H54 (cell line): ENCODE data around the gene CPT1C.

Experiments
- DNase-seq: peaks from one replicate; pipeline ENCODE4 v3.0.0; 2011; ENCODE audit warnings: low spot score, mixed read lengths; ENCODE audit not compliant: insufficient read length
- FAIRE-seq: peaks from 3 replicates; lab custom pipeline; 2011; peaks lifted over from hg19 to GRCh38; lab: Jason Lieb, UNC
- POLR2A ChIP-seq: IDR thresholded peaks from 2 replicates; pipeline ENCODE4 v1.6.1; 2011; ENCODE audit warnings: low read depth, mild to moderate bottlenecking, low read length

The CPT1C gene

DNA sequence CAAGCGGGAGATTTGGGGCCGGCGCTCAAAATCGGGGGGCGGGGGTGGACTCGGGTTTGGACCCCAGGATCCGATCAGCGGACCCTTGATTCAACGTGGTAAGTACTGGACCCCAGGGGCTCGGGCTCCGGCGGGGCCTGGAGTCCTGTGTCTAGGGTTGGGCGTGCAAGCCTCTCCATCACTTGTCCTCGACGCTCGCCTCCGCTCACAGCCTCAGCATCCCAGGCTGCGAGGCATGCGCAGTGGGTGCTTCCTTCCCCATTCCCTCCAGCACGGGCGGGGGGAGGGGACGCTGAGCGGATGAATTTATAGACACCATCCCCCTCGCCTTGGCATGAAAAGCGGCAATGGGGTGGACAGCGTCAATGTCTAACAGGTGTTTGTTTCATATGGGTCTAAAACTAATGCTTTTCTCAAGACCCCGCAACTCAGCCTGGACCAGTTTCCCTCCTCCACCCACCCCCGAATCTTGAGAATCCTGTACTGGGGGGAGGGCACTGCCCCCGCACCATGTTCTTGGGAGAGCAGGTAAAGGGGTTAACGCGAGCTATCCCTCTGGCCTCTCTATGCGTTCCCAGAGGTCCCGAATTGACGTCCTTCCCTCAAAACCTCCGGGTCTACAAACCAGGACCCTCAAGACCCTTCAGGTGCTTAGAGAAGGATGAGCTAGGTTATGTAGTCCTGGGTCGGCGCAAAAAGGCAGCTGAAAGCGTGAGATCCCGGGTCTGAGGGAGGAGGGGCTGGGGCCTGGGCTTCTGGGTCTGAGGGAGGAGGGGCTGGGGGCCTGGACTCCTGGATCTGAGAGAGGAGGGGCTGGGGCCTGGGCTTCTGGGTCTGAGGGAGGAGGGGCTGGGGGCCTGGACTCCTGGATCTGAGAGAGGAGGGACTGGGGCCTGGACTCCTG, 579 bp downstream of the CPT1C start:
- FAIRE-seq (no peak), DNase-seq (peak; percentile 74)
- peak; percentile 25; the same call in 1 of the 2 replicates for TF ChIP-seq POLR2A

DNA sequence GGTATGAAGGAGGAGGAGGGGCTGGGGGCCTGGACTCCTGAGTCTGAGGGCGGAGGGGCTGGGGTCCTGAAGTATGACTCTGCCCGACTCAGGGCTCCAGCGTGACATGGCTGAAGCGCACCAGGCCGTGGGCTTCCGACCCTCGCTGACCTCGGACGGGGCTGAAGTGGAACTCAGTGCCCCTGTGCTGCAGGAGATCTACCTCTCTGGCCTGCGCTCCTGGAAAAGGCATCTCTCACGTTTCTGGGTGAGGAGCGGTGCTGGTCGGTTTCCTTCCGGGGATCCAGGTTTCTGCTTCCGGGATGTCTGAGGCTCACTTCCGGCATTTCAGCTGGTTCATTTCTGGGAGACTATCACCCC, 1.2 kb downstream of the CPT1C start:
- DNase-seq (no peak), FAIRE-seq (no peak)
- no peak for TF ChIP-seq POLR2A

DNA sequence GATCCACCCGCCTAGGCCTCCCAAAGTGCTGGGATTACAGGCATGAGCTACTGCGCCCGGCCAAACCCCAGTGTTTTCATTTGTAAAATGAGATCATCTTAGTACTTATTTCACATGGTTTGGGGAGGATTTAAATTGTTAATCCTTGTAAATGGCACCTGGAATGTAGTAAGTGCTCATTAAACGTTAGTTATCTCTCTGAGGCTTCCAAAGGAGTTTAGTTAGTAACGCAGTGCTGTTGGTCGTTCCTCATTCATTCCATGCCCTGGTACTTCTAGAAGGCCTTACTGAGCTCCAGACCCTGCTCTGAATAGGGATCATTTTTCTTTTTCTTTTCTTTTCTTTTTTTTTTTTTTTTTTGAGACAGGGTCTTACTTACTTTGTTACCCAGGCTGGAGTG, 5.2 kb downstream of the CPT1C start:
- DNase-seq: no peak
- no peak for TF ChIP-seq POLR2A
- FAIRE-seq: no peak

DNA sequence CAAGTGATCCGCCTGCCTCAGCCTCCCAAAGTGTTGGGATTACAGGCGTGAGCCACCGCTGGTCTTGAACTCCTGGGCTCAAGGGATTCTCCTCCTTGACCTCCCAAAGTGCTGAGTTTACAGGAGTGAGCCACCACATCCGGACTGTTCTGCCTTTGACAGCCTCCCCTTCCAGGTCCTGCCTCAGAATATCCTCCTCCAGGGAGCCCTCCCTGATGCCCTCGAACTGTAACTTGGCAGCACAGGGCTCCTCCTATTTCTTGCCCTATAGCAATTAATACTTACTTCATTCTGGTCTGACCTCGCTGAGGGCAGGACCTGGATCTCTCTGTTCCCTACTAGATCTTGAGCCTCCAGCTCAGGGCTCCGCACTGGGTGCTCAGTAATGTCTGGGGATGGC, 5.9 kb downstream of the CPT1C start:
- no peak for TF ChIP-seq POLR2A
- DNase-seq (no peak), FAIRE-seq (no peak)

DNA sequence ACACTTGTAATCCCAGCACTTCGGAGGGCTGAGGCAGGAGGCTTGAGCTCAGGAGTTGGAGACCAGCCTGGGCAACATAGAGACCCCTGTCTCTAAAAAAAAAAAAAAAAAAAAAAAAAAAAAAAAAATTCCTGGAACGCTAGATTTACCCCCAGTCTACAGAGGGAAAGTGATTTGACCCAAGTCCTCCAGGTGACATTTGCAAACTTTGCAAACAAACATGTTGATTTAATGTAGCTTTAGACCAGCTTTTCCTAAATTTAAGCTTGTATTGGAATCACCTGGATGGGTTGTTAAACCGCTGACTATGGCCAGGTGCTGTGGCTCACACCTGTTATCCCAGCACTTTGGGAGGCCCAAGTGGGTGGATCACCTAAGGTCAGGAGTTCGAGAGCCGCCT, 8.4 kb downstream of the CPT1C start:
- no peak for TF ChIP-seq POLR2A
- no peak for DNase-seq
- FAIRE-seq: no peak

DNA sequence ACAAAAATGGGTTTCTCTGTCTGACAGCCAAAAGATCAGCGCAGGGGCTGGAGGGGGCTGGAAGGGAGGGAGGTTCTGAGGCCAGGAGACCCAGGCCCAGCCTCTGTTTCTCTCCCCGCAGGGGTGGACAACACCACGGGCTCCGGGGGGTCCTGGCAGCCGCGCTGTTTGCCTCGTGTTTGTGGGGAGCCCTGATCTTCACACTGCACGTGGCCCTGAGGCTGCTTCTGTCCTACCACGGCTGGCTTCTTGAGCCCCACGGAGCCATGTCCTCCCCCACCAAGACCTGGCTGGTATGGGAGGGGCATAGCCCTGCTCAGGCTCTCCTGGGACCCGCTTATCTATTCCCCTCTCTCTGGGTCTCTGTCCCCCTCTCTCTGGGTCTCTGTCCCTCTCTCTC, 9.6 kb downstream of the CPT1C start:
- TF ChIP-seq POLR2A: no peak
- no peak for FAIRE-seq
- DNase-seq: no peak

DNA sequence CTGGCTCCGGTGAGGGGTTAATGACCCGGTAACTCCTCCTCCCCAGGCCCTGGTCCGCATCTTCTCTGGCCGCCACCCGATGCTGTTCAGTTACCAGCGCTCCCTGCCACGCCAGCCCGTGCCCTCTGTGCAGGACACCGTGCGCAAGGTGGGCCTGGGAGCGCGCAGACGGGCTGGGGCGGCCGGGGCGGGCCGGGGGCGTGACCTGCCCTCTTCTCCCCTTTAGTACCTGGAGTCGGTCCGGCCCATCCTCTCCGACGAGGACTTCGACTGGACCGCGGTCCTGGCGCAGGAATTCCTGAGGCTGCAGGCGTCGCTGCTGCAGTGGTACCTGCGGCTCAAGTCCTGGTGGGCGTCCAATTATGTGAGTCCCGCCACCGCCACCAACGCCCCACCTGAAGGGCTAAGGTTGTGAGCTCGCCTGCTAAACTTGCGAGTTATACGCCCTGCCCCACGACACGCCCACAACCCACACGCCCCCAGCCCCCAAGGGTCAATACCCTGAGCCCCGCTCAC, 10.4 kb downstream of the CPT1C start:
- TF ChIP-seq POLR2A: no peak
- DNase-seq (no peak), FAIRE-seq (no peak)

DNA sequence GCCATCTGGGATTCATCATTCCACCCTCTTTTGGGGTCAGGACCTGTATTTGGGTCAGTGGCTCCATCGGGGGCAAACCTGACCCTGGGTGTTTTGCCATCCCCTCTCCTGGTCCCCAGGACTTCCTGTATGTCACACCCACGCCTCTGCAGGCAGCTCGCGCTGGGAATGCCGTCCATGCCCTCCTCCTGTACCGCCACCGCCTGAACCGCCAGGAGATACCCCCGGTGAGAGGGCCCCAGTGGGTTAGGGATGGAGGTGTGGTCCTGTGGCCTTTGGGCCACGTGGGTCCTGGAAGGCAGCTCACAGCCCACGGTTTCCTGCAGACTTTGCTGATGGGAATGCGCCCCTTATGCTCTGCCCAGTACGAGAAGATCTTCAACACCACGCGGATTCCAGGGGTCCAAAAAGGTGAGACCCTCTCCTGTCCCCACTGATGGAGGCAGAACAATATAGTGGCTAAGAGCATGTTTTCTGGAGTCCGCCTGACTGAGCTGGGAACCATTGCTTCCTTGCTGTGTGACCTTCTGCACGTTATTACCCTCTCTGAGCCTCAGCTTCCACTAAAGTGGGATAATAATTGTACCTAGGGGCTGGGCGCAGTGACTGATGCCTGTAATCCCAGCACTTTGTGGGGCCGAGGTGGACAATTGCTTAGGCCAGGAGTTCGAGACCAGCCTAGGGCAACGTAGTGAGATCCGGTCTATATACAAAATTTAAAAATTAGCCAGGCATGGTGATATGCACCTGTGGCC, 14.1 kb downstream of the CPT1C start:
- no peak for DNase-seq
- FAIRE-seq: no peak
- no peak for TF ChIP-seq POLR2A

DNA sequence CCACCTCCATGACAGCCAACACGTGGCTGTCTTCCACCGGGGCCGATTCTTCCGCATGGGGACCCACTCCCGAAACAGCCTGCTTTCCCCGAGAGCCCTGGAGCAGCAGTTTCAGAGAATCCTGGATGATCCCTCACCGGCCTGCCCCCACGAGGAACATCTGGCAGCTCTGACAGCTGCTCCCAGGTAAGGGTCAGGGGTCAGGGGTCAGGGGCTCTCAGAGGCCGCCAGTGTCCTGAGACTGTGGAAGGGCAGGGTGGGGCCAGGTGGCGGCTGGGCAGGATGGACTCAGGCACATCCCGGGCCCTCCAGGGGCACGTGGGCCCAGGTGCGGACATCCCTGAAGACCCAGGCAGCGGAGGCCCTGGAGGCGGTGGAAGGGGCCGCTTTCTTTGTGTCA, 15.0 kb downstream of the CPT1C start:
- no peak for TF ChIP-seq POLR2A
- no peak for DNase-seq
- no peak for FAIRE-seq

DNA sequence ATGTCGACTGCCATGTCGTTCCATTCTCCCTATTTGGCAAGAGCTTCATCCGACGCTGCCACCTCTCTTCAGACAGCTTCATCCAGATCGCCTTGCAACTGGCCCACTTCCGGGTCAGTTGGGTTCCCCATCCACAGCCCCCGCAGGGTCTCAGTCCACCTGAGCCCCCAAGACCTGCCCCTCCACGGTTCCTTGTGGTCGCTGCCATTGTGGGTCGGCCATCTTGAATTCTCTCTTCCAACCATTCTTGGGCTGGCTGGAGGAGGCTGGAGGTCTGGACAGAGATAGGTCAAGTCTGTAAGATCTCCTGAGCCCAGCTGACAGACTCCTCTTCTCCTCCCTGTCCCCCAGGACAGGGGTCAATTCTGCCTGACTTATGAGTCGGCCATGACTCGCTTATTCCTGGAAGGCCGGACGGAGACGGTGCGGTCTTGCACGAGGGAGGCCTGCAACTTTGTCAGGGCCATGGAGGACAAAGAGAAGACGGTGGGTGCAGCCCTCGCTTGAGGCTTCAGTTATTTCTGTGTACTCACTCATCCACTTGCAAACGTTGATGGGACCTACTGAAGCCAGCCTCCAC, 19.5 kb downstream of the CPT1C start:
- no peak for DNase-seq
- TF ChIP-seq POLR2A: no peak
- FAIRE-seq: no peak

DNA sequence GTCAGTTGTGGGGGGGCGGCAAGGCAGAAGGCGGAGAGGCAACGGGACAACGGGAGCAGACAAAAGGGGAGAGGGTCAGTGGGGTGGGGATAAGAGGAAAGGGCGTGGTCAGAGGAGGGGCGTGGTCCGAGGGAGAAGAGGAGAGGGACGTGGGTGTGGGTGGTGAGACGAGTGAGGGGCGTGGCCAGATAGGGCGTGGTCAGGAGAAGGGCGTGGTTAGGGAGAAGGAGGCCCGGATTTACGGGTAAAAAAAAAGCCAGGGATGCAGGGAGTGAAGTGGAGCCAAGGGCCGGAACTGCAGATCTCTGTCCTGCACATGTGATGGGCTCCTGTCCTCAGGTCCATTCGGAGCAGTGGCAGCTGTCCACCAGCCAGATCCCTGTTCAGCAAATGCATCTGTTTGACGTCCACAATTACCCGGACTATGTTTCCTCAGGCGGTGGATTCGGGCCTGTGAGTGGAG, 21.5 kb downstream of the CPT1C start:
- TF ChIP-seq POLR2A: no peak
- DNase-seq: peak; percentile 68
- no peak for FAIRE-seq

DNA sequence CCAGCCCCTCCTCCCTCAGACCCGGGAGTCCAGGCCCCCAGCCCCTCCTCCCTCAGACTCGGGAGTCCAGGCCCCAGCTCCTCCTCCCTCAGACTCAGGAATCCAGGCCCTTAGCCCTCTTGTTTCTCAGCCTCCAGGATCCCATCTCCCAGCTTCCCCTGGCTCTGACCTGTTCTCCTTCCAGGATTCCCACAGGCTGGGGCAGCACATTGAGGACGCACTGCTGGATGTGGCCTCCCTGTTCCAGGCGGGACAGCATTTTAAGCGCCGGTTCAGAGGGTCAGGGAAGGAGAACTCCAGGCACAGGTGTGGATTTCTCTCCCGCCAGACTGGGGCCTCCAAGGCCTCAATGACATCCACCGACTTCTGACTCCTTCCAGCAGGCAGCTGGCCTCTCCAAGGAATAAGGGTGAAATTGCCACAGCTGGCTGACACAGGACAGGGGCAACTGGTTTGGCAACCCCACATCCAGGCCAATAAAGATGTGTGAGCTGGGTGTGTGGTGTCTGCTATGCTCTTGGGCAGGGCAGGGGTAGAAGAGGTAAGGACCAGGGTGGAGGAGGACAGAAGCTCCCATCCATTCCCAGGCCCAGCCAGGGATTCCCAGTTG, 22.4 kb downstream of the CPT1C start:
- no peak for DNase-seq
- TF ChIP-seq POLR2A: no peak
- no peak for FAIRE-seq

DNA sequence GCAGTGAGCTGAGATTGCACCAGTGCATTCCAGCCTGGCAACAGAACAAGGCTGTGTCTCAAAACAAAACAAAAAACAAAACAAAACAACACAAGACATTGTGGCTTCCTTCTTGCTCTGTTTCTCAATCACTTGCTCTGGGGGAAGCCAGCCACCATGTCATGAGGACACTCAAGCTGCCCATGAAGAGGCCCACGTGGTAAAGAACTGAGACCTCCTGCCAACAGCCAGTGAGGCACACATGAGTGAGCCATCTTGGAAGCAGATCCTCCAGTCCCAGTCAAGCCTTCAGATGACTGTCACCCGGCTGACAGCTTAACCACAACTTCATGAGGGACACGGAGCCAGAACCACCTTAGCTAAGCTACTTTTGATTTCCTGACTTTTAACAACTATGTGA, 25.2 kb downstream of the CPT1C start:
- no peak for FAIRE-seq
- no peak for TF ChIP-seq POLR2A

DNA sequence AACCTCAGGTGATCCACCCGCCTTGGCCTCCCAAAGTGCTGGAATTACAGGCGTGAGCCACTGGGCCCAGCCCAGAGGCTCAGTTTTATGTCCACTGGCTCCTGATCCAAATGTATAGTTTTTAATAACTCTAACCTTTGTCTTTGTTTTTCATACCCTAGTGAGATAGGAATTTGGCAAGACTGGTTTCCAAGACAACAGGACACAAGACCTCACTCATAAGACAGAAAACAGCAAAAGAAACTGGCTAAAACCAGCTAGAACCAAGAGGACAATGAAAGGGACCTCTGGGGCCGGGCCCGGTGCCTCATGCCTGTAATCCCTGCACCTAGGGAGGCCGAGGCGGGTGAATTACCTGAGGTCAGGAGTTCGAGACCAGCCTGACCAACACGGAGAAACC, 27.6 kb downstream of the CPT1C start:
- no peak for DNase-seq
- FAIRE-seq: no peak
- no peak for TF ChIP-seq POLR2A

More for the DNA sequence above, 25.2 kb downstream of the CPT1C start:
- DNase-seq: no peak
